Cardiac fibroblast (primary cell): ENCODE results near the gene ELFN1.

Source experiments
- DNase-seq, 2 donors: peaks; one replicate each; pipeline versions ENCODE4 v3.0.0 to v3.0.0-alpha.2; 2010; ENCODE audit warnings: low read depth in 2 of 2
- H3K4me3 ChIP-seq, 2 donors: replicated peaks in 1 of 2; 1 replicate in 1 of 2; 2 replicates in 1 of 2; pipeline ENCODE4 v1.5.1; 2011; ENCODE audit warnings: low read depth in 2 of 2, low read length in 2 of 2, mild to moderate bottlenecking in 2 of 2, moderate library complexity in 1 of 2
- CTCF ChIP-seq: IDR thresholded peaks from one replicate; pipeline ENCODE4 v1.5.1; 2011; ENCODE audit warnings: low read depth, mild to moderate bottlenecking, low read length, inconsistent platforms

Gene ELFN1

GRCh38 chr7:1745576-1746490, 75.8 kb downstream of the ELFN1 start:
- no peak for DNase-seq
- TF ChIP-seq CTCF, result no peak
- no peak overlapping the region for H3K4me3 ChIP-seq

GRCh38 chr7:1746491-1746975, 76.5 kb downstream of the ELFN1 start:
- no peak for DNase-seq
- TF ChIP-seq CTCF, result no peak
- no peak overlapping the region for H3K4me3 ChIP-seq

- no peak for DNase-seq
- no peak overlapping the region for H3K4me3 ChIP-seq
- TF ChIP-seq CTCF, result no peak
Measured at GRCh38 chr7:1747004-1747801, 77.1 kb downstream of the ELFN1 start.

GRCh38 chr7:1748076-1748838, 78.2 kb downstream of the ELFN1 start:
- H3K4me3 ChIP-seq, result no peak overlapping the region
- TF ChIP-seq CTCF, result no peak
- DNase-seq, result no peak

- DNase-seq, result no peak
- TF ChIP-seq CTCF, result no peak
- no peak overlapping the region for H3K4me3 ChIP-seq
Measured at GRCh38 chr7:1748839-1749173, 78.7 kb downstream of the ELFN1 start.

- no peak for DNase-seq
- H3K4me3 ChIP-seq, result no peak overlapping the region
- TF ChIP-seq CTCF, result no peak
Measured at GRCh38 chr7:1749351-1749863, 79.3 kb downstream of the ELFN1 start.
